GM23338 (cell line): Measurements from ENCODE around the gene KRTAP10-10. TPM values are rescaled to one million over a fixed set of nuclear protein-coding genes. Genes with fewer than 3 reads are reported as not detected.

Experiments used
- ATAC-seq: fragments of 200-7000 bp; cut with Tn5 transposase; 3 replicates; pipeline ENCODE4 v1.9.1; 2020
- DNase-seq: peaks from one replicate; pipeline ENCODE4 v3.0.0-alpha.2; 2015; ENCODE audit warnings: low spot score
- H2AFZ ChIP-seq: fragments of 200-600 bp; sonication (generic); 2 replicates; pipeline ENCODE4 v1.8.0; 2016; ENCODE audit warnings: antibody characterized with exemption, mild to moderate bottlenecking, moderate library complexity
- H3F3A ChIP-seq: fragments of 200-600 bp; sonication (generic); replicated peaks from 2 replicates; pipeline ENCODE4 v1.8.0; 2017; ENCODE audit warnings: antibody characterized with exemption, mixed run types, low read depth
- H3K27ac ChIP-seq: fragments of 200-600 bp; sonication (generic); 2 replicates; pipeline ENCODE4 v1.6.1; 2016; ENCODE audit warnings: low read depth
- H3K27me3 ChIP-seq: fragments of 200-600 bp; sonication (generic); 2 replicates; pipeline ENCODE4 v1.8.0; 2016; ENCODE audit warnings: mild to moderate bottlenecking, mixed run types, moderate library complexity; ENCODE audit not compliant: insufficient read depth
- H3K36me3 ChIP-seq: fragments of 200-600 bp; sonication (generic); 2 replicates; pipeline ENCODE4 v1.8.0; 2016; ENCODE audit warnings: mild to moderate bottlenecking; ENCODE audit not compliant: insufficient read depth
- H3K4me1 ChIP-seq: fragments of 200-600 bp; sonication (generic); 2 replicates; pipeline ENCODE4 v1.8.0; 2016; ENCODE audit warnings: mild to moderate bottlenecking, moderate library complexity; ENCODE audit not compliant: insufficient read depth
- H3K4me2 ChIP-seq: fragments of 200-600 bp; sonication (generic); 2 replicates; pipeline ENCODE4 v1.7.1; 2017; ENCODE audit warnings: mixed run types
- H3K4me3 ChIP-seq: fragments of 200-600 bp; sonication (generic); 2 replicates; pipeline ENCODE4 v1.6.1; 2016; ENCODE audit warnings: mixed run types
- H3K79me2 ChIP-seq: fragments of 200-600 bp; sonication (generic); replicated peaks from 2 replicates; pipeline ENCODE4 v1.8.0; 2017; ENCODE audit warnings: mild to moderate bottlenecking; ENCODE audit not compliant: insufficient read depth
- H3K9me2 ChIP-seq: fragments of 200-600 bp; sonication (generic); 2 replicates; pipeline ENCODE4 v1.8.0; 2017; ENCODE audit not compliant: insufficient read depth
- H4K20me1 ChIP-seq: fragments of 200-600 bp; sonication (generic); replicated peaks from 2 replicates; pipeline ENCODE4 v1.8.0; 2017; ENCODE audit warnings: mild to moderate bottlenecking; ENCODE audit not compliant: insufficient read depth
- H3K27ac Mint-ChIP-seq: 2 replicates; pipeline ENCODE4 v1.8.0; 2020; ENCODE audit warnings: inconsistent platforms, mild to moderate bottlenecking, moderate library complexity, mixed read lengths
- H3K27me3 Mint-ChIP-seq: 3 replicates; pipeline ENCODE4 v1.8.0; 2022; ENCODE audit warnings: low read depth, mild to moderate bottlenecking, moderate library complexity, mixed read lengths, inconsistent platforms; ENCODE audit not compliant: insufficient read depth, poor library complexity
- H3K36me3 Mint-ChIP-seq: 3 replicates; pipeline ENCODE4 v1.8.0; 2021; ENCODE audit warnings: low read depth, mild to moderate bottlenecking, inconsistent platforms, moderate library complexity, mixed read lengths
- H3K4me1 Mint-ChIP-seq: 3 replicates; pipeline ENCODE4 v1.8.0; 2020; ENCODE audit warnings: mild to moderate bottlenecking, inconsistent platforms, mixed read lengths
- H3K4me3 Mint-ChIP-seq: 3 replicates; pipeline ENCODE4 v1.8.0; 2021; ENCODE audit warnings: moderate library complexity, mild to moderate bottlenecking, inconsistent platforms, mixed read lengths
- H3K9me3 Mint-ChIP-seq: 3 replicates; pipeline ENCODE4 v1.8.0; 2020; ENCODE audit warnings: moderate library complexity, mild to moderate bottlenecking, inconsistent platforms, mixed read lengths
- CREB1 ChIP-seq: fragments of 250-450 bp; sonication (Bioruptor Pico); IDR thresholded peaks from 2 replicates; pipeline ENCODE4 v1.5.0; 2020; ENCODE audit warnings: low read depth, mild to moderate bottlenecking, moderate library complexity
- CTCF ChIP-seq, 2 experiments: fragments of 200-600 bp in 1 of 2; sonication (generic) in 1 of 2; conservative IDR thresholded peaks; 2 replicates each; pipeline versions ENCODE4 v1.5.1 to v1.6.1; 2016 to 2017; ENCODE audit warnings: antibody characterized with exemption in 2 of 2, low read depth in 2 of 2, mild to moderate bottlenecking in 2 of 2, moderate library complexity in 1 of 2
- ETS1 ChIP-seq: IDR thresholded peaks from 2 replicates; pipeline ENCODE4 v1.6.1; 2016; ENCODE audit warnings: antibody characterized with exemption
- EZH2 ChIP-seq: fragments of 200-600 bp; sonication (generic); IDR thresholded peaks from one replicate; pipeline ENCODE4 v1.8.0; 2017; ENCODE audit warnings: antibody characterized with exemption, mild to moderate bottlenecking, low read depth; ENCODE audit not compliant: unreplicated experiment
- EZH2phosphoT487 ChIP-seq: fragments of 200-600 bp; sonication (generic); IDR thresholded peaks from one replicate; pipeline ENCODE4 v1.8.1; 2018; ENCODE audit warnings: antibody characterized with exemption; ENCODE audit not compliant: unreplicated experiment
- JUNB ChIP-seq: IDR thresholded peaks from one replicate; pipeline ENCODE4 v1.6.1; 2016; ENCODE audit warnings: antibody characterized with exemption; ENCODE audit not compliant: unreplicated experiment
- NANOG ChIP-seq: IDR thresholded peaks from 2 replicates; pipeline ENCODE4 v1.6.1; 2016; ENCODE audit warnings: antibody characterized with exemption, borderline replicate concordance
- POLR2AphosphoS5 ChIP-seq: IDR thresholded peaks from 2 replicates; pipeline ENCODE4 v1.6.1; 2016; ENCODE audit warnings: antibody characterized with exemption, low read depth
- REST ChIP-seq: IDR thresholded peaks from one replicate; pipeline ENCODE4 v1.6.1; 2018; ENCODE audit warnings: antibody characterized with exemption; ENCODE audit not compliant: unreplicated experiment
- STAT1 ChIP-seq: IDR thresholded peaks from one replicate; pipeline ENCODE4 v1.6.1; 2016; ENCODE audit warnings: antibody characterized with exemption; ENCODE audit not compliant: unreplicated experiment
- ZNF114 ChIP-seq: fragments of 250-450 bp; sonication (Bioruptor Pico); IDR thresholded peaks from 2 replicates; pipeline ENCODE4 v1.5.0; 2020; ENCODE audit warnings: mild to moderate bottlenecking, moderate library complexity
- ZNF331 ChIP-seq: fragments of 250-450 bp; sonication (Bioruptor Pico); IDR thresholded peaks from 2 replicates; pipeline ENCODE4 v1.5.0; 2020; ENCODE audit warnings: low read depth, mild to moderate bottlenecking, moderate library complexity
- ZNF462 ChIP-seq: fragments of 250-450 bp; sonication (Bioruptor Pico); IDR thresholded peaks from 2 replicates; pipeline ENCODE4 v1.5.0; 2020; ENCODE audit warnings: mild to moderate bottlenecking, moderate library complexity
- polyA plus RNA-seq: library from polyadenylated mRNA; unstranded; fragments of >200 nt; fragmentation: Nextera tagmentation; extraction: Ambion mirVana; gene quantifications from 2 replicates; pipeline ENCODE4 v1.2.1, GENCODE V29; 2016
- total RNA-seq: library from RNA; depleted of rRNA; stranded (reverse); fragments of >200 nt; shearing (Covaris generic); gene quantifications from 2 replicates; pipeline ENCODE4 v1.2.3, GENCODE V29; 2014

The KRTAP10-10 gene
- total and polyA plus RNA-seq, 2 experiments from 2014 or later: not detected

GRCh38 chr21:44596068-44596725 lies 41.0 kb upstream of the KRTAP10-10 start:
- H3K4me1 Mint-ChIP-seq: peaks cover 36% of the 10 kb centered on the region
- no peak for TF ChIP-seq ZNF114
- no peak for TF ChIP-seq ZNF462 (CRISPR knock-in tag)
- TF ChIP-seq REST: no peak
- TF ChIP-seq EZH2phosphoT487: no peak
- no peak for TF ChIP-seq ZNF331 (CRISPR knock-in tag)
- no peak for TF ChIP-seq CTCF (conservative IDR thresholded peaks at IDR 0.05; ENCODE audit: low read depth in 2 of 2)
- no peak for TF ChIP-seq POLR2AphosphoS5
- no peak for TF ChIP-seq CREB1
- TF ChIP-seq JUNB: no peak
- TF ChIP-seq EZH2: no peak
- no peak for TF ChIP-seq NANOG
- TF ChIP-seq STAT1: no peak
- no peak for TF ChIP-seq ETS1
- Histone ChIP-seq H3K36me3 (no peaks in the 10 kb centered on the region), H3K27me3 (no peaks in the 10 kb centered on the region), H2AFZ (no peak overlapping the region; the same call in 1 of the 2 replicates), H3K79me2 (no peaks in the 10 kb centered on the region), H4K20me1 (no peaks in the 10 kb centered on the region), H3K4me2 (no peak overlapping the region), H3K27ac (no peak overlapping the region), H3K9me2 (no peaks in the 10 kb centered on the region), H3K4me3 (no peak overlapping the region), H3F3A (0 out of 2 replicates have a peak, but pooled peaks cover 4% of the 10 kb centered on the region), H3K4me1 (peaks cover 20% of the 10 kb centered on the region)
- no peak for ATAC-seq
- H3K36me3 Mint-ChIP-seq: no peaks in the 10 kb centered on the region
- no peak overlapping the region for H3K27ac Mint-ChIP-seq
- H3K9me3 Mint-ChIP-seq: peaks cover 5% of the 10 kb centered on the region; the same call in 1 of the 3 replicates
- no peak for DNase-seq
- H3K4me3 Mint-ChIP-seq: no peak overlapping the region
- H3K27me3 Mint-ChIP-seq: peaks cover 6% of the 10 kb centered on the region
